Nephron progenitor cell (in vitro differentiated cells): ENCODE measurements around the gene CRISPLD2.

Experiments used
- DNase-seq: peaks from one replicate; pipeline ENCODE4 v3.0.0; 2021
- H3K27ac Mint-ChIP-seq: 2 replicates; pipeline ENCODE4 v1.8.0; 2021; ENCODE audit warnings: mild to moderate bottlenecking, moderate library complexity, mixed read lengths
- H3K27me3 Mint-ChIP-seq: 2 replicates; pipeline ENCODE4 v1.8.0; 2021; ENCODE audit warnings: mild to moderate bottlenecking, low read depth, mixed read lengths; ENCODE audit not compliant: poor library complexity
- H3K36me3 Mint-ChIP-seq: 2 replicates; pipeline ENCODE4 v1.8.0; 2021; ENCODE audit warnings: low read depth, mixed read lengths
- H3K4me1 Mint-ChIP-seq: 2 replicates; pipeline ENCODE4 v1.8.0; 2021; ENCODE audit warnings: mixed read lengths
- H3K4me3 Mint-ChIP-seq: 2 replicates; pipeline ENCODE4 v1.8.0; 2021; ENCODE audit warnings: mild to moderate bottlenecking, moderate library complexity, mixed read lengths
- H3K9me3 Mint-ChIP-seq: 2 replicates; pipeline ENCODE4 v1.8.0; 2021; ENCODE audit warnings: mild to moderate bottlenecking, moderate library complexity, mixed read lengths
- TF ChIP-seq, protein P1 (sequence below): fragments of 200-600 bp; sonication (generic); IDR thresholded peaks from 2 replicates; pipeline ENCODE4 v1.5.0; 2021; ENCODE audit warnings: antibody characterized with exemption

The CRISPLD2 gene

DNA sequence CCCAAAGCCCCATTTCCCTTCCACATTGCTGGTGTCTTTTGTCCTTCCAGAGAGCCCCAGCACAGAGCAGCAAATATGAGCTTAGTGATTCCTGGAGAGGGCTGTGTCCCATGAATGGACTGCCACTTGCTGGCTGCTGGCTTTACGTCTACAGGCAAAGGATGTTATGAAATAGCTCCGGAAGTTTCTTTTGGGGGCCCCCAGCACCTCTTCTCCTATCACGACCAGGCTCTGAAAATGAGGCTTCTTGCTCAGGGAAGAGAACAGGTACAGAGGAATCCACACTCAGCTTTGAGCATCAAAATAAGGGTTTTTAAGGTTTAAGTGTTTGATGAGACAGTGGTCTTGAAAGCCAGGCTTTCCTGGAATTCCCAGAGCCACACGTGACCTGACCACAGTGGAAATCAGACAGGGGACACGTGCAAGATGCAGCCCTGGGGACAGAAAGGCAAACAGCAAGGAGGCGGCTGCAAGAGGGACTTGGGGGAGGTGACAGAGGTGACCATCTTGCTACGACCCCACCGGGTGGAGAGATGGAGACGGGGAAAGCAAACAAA lies 133.5 kb downstream of the CRISPLD2 start:
- Mint-ChIP-seq H3K4me1 (peaks cover 18% of the 10 kb centered on the region), H3K36me3 (no peaks in the 10 kb centered on the region), H3K9me3 (no peaks in the 10 kb centered on the region), H3K27me3 (peaks cover 7% of the 10 kb centered on the region), H3K4me3 (no peak overlapping the region), H3K27ac (peak overlapping the region; percentile 53)
- no peak for DNase-seq
- TF ChIP-seq, protein P1, sequence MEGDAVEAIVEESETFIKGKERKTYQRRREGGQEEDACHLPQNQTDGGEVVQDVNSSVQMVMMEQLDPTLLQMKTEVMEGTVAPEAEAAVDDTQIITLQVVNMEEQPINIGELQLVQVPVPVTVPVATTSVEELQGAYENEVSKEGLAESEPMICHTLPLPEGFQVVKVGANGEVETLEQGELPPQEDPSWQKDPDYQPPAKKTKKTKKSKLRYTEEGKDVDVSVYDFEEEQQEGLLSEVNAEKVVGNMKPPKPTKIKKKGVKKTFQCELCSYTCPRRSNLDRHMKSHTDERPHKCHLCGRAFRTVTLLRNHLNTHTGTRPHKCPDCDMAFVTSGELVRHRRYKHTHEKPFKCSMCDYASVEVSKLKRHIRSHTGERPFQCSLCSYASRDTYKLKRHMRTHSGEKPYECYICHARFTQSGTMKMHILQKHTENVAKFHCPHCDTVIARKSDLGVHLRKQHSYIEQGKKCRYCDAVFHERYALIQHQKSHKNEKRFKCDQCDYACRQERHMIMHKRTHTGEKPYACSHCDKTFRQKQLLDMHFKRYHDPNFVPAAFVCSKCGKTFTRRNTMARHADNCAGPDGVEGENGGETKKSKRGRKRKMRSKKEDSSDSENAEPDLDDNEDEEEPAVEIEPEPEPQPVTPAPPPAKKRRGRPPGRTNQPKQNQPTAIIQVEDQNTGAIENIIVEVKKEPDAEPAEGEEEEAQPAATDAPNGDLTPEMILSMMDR = no peak

DNA sequence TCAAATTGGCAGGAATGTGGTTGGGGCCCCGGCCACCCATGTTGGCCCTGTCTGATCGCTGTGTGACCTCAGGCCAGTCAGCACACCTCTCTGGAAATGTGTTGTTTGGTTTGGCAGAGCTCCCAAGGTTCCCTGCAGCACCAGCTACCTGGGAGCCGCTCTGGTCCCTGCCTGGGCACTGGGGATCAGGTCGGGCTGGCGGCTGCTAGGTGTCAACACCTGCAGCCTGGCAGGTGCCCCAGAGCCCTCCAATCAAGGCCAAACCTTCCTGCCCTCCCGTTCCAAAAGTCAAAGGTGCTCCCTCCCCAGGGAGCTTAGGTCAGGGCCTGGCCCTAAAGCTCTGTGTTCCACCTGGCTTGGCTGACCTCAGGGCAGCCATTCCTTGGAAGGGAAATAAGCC lies 135.6 kb downstream of the CRISPLD2 start:
- Mint-ChIP-seq H3K4me1 (peaks cover 18% of the 10 kb centered on the region), H3K27me3 (peaks cover 4% of the 10 kb centered on the region), H3K27ac (no peak overlapping the region), H3K36me3 (no peaks in the 10 kb centered on the region), H3K4me3 (no peak overlapping the region), H3K9me3 (no peaks in the 10 kb centered on the region)
- DNase-seq = no peak
- TF ChIP-seq, protein P1 = no peak

DNA sequence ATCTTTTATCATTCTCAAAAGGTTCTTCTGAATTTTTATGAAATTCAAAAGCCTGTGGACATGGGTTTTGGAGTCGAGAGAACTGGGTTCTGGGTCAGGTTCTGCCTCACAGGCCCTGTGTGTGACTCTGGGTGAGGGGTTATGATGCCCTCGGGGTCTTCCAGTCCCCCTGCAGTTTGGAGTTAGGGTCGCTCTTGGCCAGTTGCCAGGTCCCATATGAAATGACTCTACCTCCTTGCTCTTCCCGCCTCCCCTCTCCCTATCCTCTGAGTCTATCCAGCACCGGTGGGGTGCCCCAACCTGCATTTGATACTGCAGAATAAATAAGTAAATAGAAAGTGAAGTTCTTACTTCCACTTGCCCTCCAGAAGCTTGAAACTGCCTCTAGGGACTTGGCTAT lies 137.4 kb downstream of the CRISPLD2 start:
- Mint-ChIP-seq H3K36me3 (no peaks in the 10 kb centered on the region), H3K9me3 (no peaks in the 10 kb centered on the region), H3K27ac (no peak overlapping the region), H3K4me1 (peaks cover 27% of the 10 kb centered on the region), H3K4me3 (no peak overlapping the region), H3K27me3 (peaks cover 15% of the 10 kb centered on the region)
- TF ChIP-seq, protein P1 = no peak
- DNase-seq = no peak

DNA sequence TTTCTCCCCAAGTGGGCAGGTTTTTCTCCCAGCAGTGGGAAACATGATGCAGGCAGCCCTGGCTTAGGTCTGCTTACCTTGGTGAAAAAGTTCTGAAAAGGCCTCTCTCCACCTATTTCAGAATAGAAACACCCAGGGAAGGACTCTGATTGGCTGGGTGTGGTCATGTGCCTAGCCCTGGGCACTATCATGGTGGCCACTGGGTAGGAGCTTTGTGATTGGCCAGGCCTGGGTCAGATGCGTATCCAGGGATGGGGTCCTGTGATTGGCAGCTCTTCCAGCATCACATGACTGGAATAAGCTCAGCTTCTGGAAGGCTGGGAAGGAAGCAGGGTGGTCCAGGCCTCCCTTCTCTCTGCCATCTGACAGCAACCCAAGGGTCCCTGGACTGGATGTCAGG lies 138.0 kb downstream of the CRISPLD2 start:
- DNase-seq = no peak
- Mint-ChIP-seq H3K4me1 (peaks cover 23% of the 10 kb centered on the region), H3K27me3 (peaks cover 17% of the 10 kb centered on the region), H3K36me3 (no peaks in the 10 kb centered on the region), H3K9me3 (no peaks in the 10 kb centered on the region), H3K4me3 (no peak overlapping the region), H3K27ac (no peak overlapping the region)
- TF ChIP-seq, protein P1 = no peak
